Measurements from ENCODE around the gene NPHP3.
"Not testable (repeated sequence)": the region's sequence is repeated elsewhere in the genome, so short reads cannot be mapped to it uniquely, and the experiment has no call there.

Gene NPHP3

GRCh38 chr3:132722165-132723023 is at the start of gene NPHP3:
NPHP3 (minus strand) TSS chr3:132722409; CDS start chr3:132722355, 54 bp downstream.
- DNase-seq (ENCODE audit: low spot score): peak; percentile 99

- DNase-seq (ENCODE audit: low spot score): no peak
These were observed 36.5 kb upstream of the NPHP3 start for GRCh38 chr3:132758740-132759139.

GRCh38 chr3:132756108-132756650 is 34.0 kb upstream of the NPHP3 start:
- no peak for DNase-seq (ENCODE audit: low spot score)

- DNase-seq (ENCODE audit: low spot score): no peak
These were observed 31.7 kb upstream of the NPHP3 start for GRCh38 chr3:132753946-132754345.

- no peak for DNase-seq (ENCODE audit: low spot score)
These were observed 27.6 kb upstream of the NPHP3 start for GRCh38 chr3:132749786-132750185.

GRCh38 chr3:132746720-132747119 is 24.5 kb upstream of the NPHP3 start:
- not testable (repeated sequence) for DNase-seq (ENCODE audit: low spot score)

- no peak for DNase-seq (ENCODE audit: low spot score)
These were observed 16.1 kb upstream of the NPHP3 start for GRCh38 chr3:132738314-132738713.

- DNase-seq (ENCODE audit: low spot score): no peak
These were observed 13.4 kb upstream of the NPHP3 start for GRCh38 chr3:132735589-132735988.

GRCh38 chr3:132730891-132731580 is 8.8 kb upstream of the NPHP3 start:
- no peak for DNase-seq (ENCODE audit: low spot score)

GRCh38 chr3:132726341-132726823 is 4.2 kb upstream of the NPHP3 start:
- DNase-seq (ENCODE audit: low spot score): peak; percentile 52

GRCh38 chr3:132723024-132723950 is 1.1 kb upstream of the NPHP3 start:
- DNase-seq (ENCODE audit: low spot score): no peak

GRCh38 chr3:132721479-132722164 is 587 bp downstream of the NPHP3 start:
- no peak for DNase-seq (ENCODE audit: low spot score)

GRCh38 chr3:132720228-132720627 is 2.0 kb downstream of the NPHP3 start:
- no peak for DNase-seq (ENCODE audit: low spot score)

GRCh38 chr3:132716372-132716771 is 5.8 kb downstream of the NPHP3 start:
- no peak for DNase-seq (ENCODE audit: low spot score)

- DNase-seq (ENCODE audit: low spot score): no peak
These were observed 8.1 kb downstream of the NPHP3 start for GRCh38 chr3:132713977-132714727.

GRCh38 chr3:132710311-132710710 is 11.9 kb downstream of the NPHP3 start:
- DNase-seq (ENCODE audit: low spot score): no peak

GRCh38 chr3:132709761-132710160 is 12.4 kb downstream of the NPHP3 start:
- DNase-seq (ENCODE audit: low spot score): no peak

- no peak for DNase-seq (ENCODE audit: low spot score)
These were observed 18.5 kb downstream of the NPHP3 start for GRCh38 chr3:132703733-132704132.

- no peak for DNase-seq (ENCODE audit: low spot score)
These were observed 26.8 kb downstream of the NPHP3 start for GRCh38 chr3:132695422-132695821.

- DNase-seq (ENCODE audit: low spot score): no peak
These were observed 27.2 kb downstream of the NPHP3 start for GRCh38 chr3:132694991-132695390.
